NCI-H2107 treated with DMSO at 0.1 percent for 48 hours (cell line): Measurements from ENCODE around the gene THPO.
"Not testable (repeated sequence)": the region's sequence is repeated elsewhere in the genome, so short reads cannot be mapped to it uniquely, and the experiment has no call there.

Experiments
- DNase-seq: peaks from one replicate; lab custom pipeline; 2025; ENCODE audit not compliant: unreplicated experiment; lab: John Stamatoyannopoulos, UW

The THPO gene

GRCh38 chr3:184351511-184352148, 26.4 kb downstream of the THPO start:
- DNase-seq = no peak

DNA sequence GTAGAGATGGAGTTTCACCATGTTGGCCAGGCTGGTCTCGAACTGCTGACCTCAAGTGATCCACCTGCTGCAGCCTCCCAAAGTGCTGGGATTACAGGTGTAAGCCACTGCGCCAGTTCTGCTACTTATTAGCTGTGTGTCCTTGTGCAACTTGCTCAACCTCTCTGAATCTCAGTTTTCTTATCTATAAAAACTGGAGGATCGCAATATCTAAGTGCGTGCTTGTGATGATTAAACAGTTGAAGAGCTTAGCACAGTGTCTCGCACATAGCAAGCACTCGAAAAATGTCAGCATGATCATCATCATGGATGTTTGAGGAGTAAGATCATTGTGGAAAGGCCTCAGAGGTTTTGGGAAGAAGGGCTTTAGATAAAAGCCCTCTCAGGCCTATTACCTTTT, 27.4 kb downstream of the THPO start:
- no peak for DNase-seq

DNA sequence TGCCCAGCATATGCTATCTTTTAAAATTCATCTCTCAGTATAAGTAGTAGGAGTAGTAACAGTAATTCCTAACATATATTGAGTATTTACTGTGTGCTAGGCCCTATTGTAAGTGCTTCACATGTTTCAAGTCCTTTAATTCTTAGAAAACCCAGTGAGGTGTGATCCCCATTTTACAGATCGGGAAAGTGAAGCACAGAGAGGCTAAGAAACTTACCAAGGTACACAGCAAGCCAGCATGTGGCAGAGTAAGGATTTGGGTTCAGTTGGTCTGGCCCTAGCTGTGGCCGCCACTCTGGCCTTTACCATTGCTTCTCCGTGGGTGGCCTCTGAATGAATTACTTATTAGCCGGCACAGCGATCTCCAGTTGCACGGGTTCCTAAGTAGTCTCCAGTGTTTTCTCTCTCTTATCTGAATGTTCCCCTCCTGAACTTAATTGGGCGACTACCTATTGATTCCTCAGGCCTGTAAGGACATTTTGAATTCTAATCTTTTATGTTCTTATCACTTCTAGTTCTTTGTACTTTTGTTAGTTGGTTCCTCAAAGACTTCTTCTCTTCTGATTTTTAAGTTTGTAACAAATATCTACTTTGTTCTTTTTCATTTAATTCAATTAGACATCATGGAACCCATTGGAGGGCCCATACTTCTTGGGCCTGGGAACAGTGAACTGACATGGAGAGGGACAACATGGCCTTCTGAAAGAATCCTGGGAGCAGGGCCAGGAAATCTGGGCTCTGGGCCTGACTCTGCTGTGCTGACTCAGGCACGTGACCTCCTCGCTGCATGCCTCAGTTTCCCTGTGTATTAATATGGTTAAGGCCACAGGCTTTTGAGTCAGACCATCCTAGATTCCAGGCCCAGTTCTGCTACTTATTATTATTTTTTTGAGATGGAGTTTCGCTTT, 28.2 kb downstream of the THPO start:
- no peak for DNase-seq

- no peak for DNase-seq
Measured at GRCh38 chr3:184348057-184348382, 30.0 kb downstream of the THPO start.

DNA sequence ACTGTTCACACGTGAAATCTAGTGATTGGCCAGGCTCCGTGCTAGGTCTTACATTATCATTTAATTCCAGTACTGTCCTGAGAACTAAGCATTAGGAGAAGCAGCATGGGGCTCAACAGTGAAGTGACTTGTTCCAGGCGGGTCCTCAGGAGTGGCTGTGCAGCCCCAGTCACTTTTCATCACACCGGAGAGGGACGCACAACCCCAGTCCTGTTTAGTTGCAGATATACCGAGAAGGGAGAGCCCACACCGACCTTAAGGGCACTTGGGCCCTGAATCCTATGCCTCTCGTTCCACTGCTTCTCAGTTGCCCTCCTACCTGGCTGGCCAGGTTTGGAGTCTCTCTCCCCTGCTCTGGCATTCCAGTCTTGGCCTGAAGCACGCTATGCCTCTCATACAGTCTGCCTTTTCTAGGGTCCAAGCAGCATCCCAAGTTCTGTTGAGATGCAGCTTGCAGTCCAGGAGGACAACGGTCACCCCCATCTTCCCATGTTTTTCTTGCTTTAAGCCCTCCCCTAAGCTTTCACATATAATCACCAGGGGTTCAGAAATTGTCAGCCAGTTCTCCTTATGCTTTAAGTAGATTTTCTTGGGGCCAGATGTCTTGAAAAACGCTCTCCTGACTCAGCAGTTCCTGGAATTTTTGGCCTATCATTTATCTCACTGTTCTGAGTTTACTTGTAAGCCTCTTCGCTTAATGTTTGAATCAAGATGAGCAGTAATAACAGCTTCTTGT, 30.5 kb downstream of the THPO start:
- DNase-seq = no peak

DNA sequence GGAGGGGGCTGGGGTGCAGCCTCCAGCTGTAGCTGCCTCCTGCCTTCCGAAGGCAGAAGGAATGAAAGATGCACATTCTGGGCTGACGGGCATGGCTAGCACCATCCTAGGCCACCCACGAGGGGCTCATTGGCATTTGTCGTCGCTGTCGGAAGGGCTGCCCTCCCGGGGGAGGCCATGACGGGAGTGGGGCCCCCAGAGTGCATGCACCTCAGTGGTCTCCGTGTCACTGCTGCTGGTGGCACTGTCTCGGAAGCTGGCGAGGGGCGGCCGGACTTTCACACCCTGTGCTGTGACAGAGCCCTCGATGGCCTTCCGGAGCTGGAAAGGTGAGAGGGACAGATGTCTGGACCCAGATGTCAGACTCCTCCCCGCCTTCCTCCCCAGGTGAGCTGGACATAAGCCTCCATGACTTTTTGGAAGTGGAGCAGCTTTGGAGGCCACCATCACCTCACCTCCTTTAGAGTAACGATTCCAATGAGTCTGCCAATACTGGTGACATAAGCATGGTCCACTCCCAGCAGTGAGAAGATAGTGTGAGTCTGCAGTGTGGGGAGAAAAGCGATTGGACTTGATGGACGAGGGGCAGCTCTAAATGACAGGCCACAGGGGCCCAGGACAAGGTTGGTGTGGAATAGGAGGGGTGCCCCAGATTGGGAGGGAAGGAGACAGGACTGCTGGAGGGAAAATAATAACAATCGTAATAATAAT, 31.4 kb downstream of the THPO start:
- DNase-seq = no peak

DNA sequence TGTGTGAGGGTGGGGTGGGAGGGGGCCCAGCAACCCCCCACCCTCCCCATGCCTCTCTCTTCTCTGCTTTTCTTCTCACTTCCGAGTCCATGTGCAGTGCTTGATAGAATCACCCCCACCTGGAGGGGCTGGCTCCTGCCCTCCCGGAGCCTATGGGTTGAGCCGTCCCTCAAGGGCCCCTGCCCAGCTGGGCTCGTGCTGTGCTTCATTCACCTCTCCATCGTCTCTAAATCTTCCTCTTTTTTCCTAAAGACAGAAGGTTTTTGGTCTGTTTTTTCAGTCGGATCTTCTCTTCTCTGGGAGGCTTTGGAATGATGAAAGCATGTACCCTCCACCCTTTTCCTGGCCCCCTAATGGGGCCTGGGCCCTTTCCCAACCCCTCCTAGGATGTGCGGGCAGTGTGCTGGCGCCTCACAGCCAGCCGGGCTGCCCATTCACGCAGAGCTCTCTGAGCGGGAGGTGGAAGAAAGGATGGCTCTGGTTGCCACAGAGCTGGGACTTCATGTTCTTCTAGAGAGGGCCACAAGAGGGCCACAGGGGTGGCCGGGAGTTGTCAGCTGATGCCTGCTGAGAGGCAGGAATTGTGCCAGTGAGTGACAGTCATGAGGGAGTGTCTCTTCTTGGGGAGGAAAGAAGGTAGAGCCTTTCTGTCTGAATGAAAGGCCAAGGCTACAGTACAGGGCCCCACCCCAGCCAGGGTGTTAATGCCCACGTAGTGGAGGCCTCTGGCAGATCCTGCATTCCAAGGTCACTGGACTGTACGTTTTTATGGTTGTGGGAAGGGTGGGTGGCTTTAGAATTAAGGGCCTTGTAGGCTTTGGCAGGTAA, 32.5 kb downstream of the THPO start:
- DNase-seq = peak; percentile 94

DNA sequence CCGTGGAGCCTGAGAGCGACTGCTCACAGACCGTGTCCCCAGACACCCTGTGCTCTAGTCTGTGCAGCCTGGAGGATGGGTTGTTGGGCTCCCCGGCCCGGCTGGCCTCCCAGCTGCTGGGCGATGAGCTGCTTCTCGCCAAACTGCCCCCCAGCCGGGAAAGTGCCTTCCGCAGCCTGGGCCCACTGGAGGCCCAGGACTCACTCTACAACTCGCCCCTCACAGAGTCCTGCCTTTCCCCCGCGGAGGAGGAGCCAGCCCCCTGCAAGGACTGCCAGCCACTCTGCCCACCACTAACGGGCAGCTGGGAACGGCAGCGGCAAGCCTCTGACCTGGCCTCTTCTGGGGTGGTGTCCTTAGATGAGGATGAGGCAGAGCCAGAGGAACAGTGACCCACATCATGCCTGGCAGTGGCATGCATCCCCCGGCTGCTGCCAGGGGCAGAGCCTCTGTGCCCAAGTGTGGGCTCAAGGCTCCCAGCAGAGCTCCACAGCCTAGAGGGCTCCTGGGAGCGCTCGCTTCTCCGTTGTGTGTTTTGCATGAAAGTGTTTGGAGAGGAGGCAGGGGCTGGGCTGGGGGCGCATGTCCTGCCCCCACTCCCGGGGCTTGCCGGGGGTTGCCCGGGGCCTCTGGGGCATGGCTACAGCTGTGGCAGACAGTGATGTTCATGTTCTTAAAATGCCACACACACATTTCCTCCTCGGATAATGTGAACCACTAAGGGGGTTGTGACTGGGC, 33.3 kb downstream of the THPO start:
- DNase-seq = no peak

DNA sequence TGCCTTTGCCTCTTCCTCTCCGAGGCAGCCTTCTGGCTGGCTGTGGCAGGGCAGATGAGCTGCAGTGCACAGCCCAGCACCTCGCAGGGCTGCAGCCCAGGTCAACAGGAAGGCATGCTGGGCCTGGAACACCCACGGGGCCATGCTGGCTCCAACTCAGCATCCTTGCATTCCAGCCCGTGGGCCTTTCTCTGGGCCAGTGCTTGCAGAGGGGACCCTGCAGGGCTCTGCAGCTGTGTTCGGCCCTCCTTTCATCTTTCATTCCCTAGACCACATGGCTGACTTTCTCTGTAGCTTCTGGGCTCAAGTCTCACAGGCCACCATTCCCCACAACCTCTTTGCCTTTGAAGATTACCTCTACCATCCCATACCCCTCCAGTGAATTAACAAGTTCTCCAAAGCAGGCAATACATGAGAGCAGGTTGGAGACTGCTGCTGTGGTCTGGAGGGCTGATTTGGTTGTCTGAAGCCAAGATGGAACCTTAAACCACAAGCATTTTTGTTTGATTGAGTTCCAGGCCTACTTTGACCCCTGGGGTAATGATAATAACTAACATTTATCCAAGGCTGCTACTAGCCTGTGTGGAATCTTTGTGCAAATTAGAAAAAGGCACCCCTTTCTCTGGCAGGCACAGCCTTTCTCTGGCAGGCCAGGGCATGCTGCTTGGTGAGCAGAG, 34.7 kb downstream of the THPO start:
- no peak for DNase-seq

DNA sequence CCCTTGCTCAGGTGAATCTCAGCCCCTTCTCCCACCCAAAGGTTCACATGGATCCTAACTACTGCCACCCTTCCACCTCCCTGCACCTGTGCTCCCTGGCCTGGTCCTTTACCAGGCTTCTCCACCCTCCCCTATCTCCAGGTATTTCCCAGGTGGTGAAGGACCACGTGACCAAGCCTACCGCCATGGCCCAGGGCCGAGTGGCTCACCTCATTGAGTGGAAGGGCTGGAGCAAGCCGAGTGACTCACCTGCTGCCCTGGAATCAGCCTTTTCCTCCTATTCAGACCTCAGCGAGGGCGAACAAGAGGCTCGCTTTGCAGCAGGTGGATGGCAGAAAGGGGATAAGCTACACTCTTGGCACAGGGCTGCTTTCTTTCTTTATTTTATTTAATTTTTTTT, 36.1 kb downstream of the THPO start:
- DNase-seq = peak; percentile 81

GRCh38 chr3:184339451-184340135, 38.4 kb downstream of the THPO start:
- DNase-seq = not testable (repeated sequence)

DNA sequence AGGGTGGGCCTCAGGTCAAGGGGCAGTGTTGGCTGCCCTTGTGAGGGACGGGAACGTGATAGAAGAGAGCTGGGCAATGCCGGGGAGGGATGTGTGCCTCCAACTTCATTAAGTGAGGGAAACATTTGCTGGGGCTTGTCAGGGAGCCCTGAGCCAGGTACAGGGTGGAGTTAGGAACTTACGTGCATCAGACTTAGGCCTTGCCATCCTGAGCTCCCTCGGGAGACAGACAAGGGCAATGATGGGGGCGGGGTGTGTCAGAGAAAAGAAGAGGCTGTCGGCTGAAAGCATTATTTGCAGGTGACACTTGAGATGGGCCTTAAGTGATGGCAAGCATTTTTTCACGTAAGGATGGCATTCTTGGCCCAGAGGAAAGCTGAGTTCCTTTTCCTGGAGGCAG, 39.0 kb downstream of the THPO start:
- DNase-seq = peak; percentile 83

DNA sequence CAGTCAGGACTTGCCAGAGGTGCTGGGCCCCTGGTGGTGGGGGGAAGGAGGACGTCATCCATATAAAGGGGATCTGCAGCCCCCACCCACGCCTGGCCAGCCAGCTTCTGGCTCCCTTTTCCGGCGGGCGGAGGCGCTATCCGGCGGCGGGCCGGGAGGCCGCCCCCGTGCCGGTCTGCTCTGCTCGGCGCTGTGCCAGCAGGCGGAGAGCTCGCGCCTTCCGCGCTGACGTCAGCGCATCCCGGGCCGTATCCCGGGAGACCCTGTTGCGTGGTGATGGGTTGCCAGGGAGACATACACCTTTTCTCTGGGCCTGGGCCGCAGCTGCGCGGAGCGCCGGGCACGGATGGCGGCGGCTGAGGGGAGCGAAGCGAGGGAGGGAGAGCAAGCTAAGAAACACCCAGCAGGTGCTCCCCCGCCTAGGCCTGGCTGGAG, 39.5 kb downstream of the THPO start:
- peak; percentile 88 for DNase-seq

DNA sequence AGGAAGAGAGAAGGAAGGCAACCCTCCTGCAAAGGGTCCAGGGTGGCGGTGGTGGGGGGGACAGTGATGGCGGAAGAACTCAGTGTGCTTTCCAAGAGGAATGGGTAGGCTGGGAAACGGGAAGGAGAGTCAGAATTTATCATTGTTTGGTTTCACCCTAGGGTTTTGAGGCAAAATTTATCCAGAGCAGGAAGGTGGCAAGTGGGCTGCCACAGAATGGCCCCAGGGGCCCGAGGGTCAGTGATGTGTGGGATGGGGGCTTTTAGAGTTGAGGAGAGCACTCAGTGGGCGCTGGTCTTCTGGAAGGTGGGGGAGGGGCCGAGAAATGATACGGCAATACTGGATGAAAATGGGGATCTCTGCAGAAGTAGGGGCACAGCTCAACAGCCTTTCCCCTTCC, 40.0 kb downstream of the THPO start:
- no peak for DNase-seq

DNA sequence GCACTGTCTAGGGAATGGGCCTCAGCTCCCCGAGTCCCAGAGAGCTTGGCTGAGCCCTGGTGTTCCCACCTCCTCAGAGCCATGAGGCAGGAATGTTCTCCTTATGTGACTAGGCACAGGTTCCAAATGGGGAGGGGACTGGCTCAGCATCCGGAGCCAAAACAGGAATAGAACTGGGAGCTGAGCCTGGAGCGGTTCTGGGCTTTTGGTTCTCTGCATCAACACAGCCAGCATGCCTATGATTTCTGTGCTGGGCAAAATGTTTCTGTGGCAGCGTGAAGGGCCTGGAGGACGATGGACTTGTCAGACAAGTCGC, 40.6 kb downstream of the THPO start, which contains the start of gene FAM131A:
Gene FAM131A, plus strand, starts transcription at position 202 of the 316 bp plus-strand sequence. Its CDS starts 31 bp downstream, at position 233.
- DNase-seq = no peak

GRCh38 chr3:184336547-184337398, 41.2 kb downstream of the THPO start:
- DNase-seq = peak; percentile 32

GRCh38 chr3:184335661-184336546, 42.1 kb downstream of the THPO start:
- DNase-seq = peak; percentile 79
